ENCODE results near the gene ANK2.

- TF ChIP-seq CTCF (conservative IDR thresholded peaks at IDR 0.05; ENCODE audit: low read length) (no peak), EZH2phosphoT487 (IDR thresholded peaks at IDR 0.05; ENCODE audit: borderline replicate concordance, low read depth, low read length) (no peak)
These were observed 22.9 kb upstream of the ANK2 start for GRCh38 chr4:113026556-113026955.
